Prostate gland (tissue), 2 donors: ENCODE results near the gene CTSW. TPM values are rescaled to one million over a fixed set of nuclear protein-coding genes. Genes with fewer than 3 reads are reported as not detected.

ENCODE experiments used
- DNase-seq: peaks from one replicate; pipeline ENCODE4 v3.0.0-alpha.2; 2019; ENCODE audit warnings: low spot score
- H3K27ac ChIP-seq, 2 donors: fragments of 200-600 bp; sonication (generic); 2 replicates each; pipeline ENCODE4 v1.5.1; 2017 to 2019
- H3K27me3 ChIP-seq: fragments of 200-600 bp; sonication (generic); replicated peaks from 2 replicates; pipeline ENCODE4 v1.5.1; 2019; ENCODE audit not compliant: insufficient read depth
- H3K36me3 ChIP-seq, 2 donors: fragments of 200-600 bp; sonication (generic); 1 replicate in 1 of 2; 2 replicates in 1 of 2; pipeline versions ENCODE4 v1.5.1 to v1.8.1; 2017 to 2019
- H3K4me1 ChIP-seq: fragments of 200-600 bp; sonication (generic); replicated peaks from 2 replicates; pipeline ENCODE4 v1.5.1; 2019
- H3K4me3 ChIP-seq, 2 donors: fragments of 200-600 bp; sonication (generic); 2 replicates each; pipeline ENCODE4 v1.5.1; 2017 to 2019
- H3K9me3 ChIP-seq: fragments of 200-600 bp; sonication (generic); 2 replicates; pipeline ENCODE4 v1.5.1; 2017
- POLR2A ChIP-seq: fragments of 450-650 bp; IDR thresholded peaks from one replicate; pipeline ENCODE4 v1.6.1; 2016; ENCODE audit warnings: antibody characterized with exemption, mild to moderate bottlenecking
- POLR2AphosphoS5 ChIP-seq: sonication (generic); formaldehyde crosslinking; IDR thresholded peaks from one replicate; pipeline ENCODE4 v1.6.1; 2017; ENCODE audit warnings: antibody characterized with exemption
- whole genome bisulfite sequencing: methylation state at CpG from one replicate; pipeline ENCODE4 v1.1.5; 2018; 5-methylcytosine and 5-hydroxymethylcytosine counted together
- intact Hi-C: fragments of 100-400 bp; cut with DNase I; formaldehyde crosslinking; loops from one replicate; pipeline ENCODE4 v1.14.2; 2022
- total RNA-seq, 2 donors: library from RNA; depleted of rRNA; stranded (reverse); fragments of >200 nt; gene quantifications; one replicate each; pipeline ENCODE4 v1.1.0, GENCODE V29; 2016
- TF ChIP-seq, protein P1 (sequence below), 4 experiments: fragments of 200-600 bp in 2 of 4; fragments of 450-650 bp in 2 of 4; sonication (generic) in 2 of 4; IDR thresholded peaks; 1 replicate in 3 of 4; 2 replicates in 1 of 4; pipeline ENCODE4 v1.5.1; 2016 to 2019; ENCODE audit warnings: antibody characterized with exemption in 4 of 4, mild to moderate bottlenecking in 2 of 4, moderate library complexity in 2 of 4

CTSW gene
- total RNA-seq, 2 donors from 2014 or later, result 1.3 to 1.8 TPM

DNA sequence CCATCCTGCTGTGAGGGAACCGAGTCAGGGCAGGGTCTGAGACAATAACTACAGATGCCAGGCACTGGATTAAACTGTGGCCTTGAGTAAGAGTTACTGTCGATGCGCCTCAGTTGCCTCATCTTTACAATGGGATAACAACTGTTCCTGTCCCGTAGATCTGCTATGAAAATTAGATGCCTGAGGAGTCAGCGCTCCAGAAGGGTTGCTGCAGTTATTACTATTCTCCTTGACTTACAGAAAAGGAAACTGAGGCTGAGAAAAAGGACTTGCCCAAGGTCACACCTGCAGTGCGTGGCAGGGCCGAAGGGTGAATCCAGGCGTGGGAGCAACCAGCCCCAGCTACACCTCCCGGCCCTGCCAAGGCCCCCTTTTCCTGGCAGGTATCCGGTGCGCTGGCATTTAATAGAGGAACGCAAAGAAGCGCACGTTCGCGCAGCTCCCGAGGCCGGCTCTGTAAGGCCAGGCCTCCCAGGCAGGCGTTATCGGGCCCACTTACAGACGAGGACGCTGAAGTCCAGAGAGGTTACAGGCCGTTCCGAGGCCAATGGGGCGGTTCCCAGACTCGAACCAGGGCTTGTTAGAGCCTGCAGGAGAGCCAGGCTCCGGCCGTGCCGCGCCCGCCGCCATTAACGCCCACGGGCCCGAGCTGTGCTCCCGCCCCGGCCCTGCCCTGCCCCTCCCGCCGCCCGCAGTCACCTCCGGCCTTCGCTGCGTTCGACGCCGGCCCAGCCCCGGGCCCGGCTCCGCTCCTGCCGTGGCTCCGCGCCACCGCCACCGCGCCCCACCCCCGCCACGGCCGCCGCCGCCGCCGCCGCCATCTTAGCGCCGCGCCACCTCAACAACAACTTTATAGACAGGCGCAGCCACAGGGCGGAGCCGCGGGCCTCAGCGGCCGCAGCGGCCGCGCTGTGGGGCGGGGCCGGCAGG is 38.8 kb downstream of the CTSW start, which contains the start of gene C11orf68:
TSS of gene C11orf68 (minus strand) at position 852 of the 930 bp plus-strand sequence. CDS start at position 821, 31 bp downstream.
- H3K4me3 ChIP-seq, result peak within 1 kb of the TSS; percentile 92 to 98
- peak within 1 kb of the TSS; percentile 89 to 92 for H3K27ac ChIP-seq
- peak; percentile 14 for TF ChIP-seq POLR2A
- no peak for TF ChIP-seq POLR2AphosphoS5
- TF ChIP-seq, protein P1, sequence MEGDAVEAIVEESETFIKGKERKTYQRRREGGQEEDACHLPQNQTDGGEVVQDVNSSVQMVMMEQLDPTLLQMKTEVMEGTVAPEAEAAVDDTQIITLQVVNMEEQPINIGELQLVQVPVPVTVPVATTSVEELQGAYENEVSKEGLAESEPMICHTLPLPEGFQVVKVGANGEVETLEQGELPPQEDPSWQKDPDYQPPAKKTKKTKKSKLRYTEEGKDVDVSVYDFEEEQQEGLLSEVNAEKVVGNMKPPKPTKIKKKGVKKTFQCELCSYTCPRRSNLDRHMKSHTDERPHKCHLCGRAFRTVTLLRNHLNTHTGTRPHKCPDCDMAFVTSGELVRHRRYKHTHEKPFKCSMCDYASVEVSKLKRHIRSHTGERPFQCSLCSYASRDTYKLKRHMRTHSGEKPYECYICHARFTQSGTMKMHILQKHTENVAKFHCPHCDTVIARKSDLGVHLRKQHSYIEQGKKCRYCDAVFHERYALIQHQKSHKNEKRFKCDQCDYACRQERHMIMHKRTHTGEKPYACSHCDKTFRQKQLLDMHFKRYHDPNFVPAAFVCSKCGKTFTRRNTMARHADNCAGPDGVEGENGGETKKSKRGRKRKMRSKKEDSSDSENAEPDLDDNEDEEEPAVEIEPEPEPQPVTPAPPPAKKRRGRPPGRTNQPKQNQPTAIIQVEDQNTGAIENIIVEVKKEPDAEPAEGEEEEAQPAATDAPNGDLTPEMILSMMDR (IDR thresholded peaks at IDR 0.05), result no peak
- H3K36me3 ChIP-seq, result no peaks in the 10 kb centered on the region
- DNase-seq, result no peak
- H3K27me3 ChIP-seq, result no peaks in the 10 kb centered on the region
- no peaks in the 10 kb centered on the region for H3K9me3 ChIP-seq
- intact Hi-C loops, result loop anchor here (1.0 to 10.0 kb wide), 4 partner anchors 28 to 346 kb away; partner anchors contain the start of genes CCDC85B, MUS81, RAB1B and SART1
- whole genome bisulfite sequencing, result 6% methylated on average over 49 of the region's 77 CpGs
- peaks cover 27% of the 10 kb centered on the region for H3K4me1 ChIP-seq

DNA sequence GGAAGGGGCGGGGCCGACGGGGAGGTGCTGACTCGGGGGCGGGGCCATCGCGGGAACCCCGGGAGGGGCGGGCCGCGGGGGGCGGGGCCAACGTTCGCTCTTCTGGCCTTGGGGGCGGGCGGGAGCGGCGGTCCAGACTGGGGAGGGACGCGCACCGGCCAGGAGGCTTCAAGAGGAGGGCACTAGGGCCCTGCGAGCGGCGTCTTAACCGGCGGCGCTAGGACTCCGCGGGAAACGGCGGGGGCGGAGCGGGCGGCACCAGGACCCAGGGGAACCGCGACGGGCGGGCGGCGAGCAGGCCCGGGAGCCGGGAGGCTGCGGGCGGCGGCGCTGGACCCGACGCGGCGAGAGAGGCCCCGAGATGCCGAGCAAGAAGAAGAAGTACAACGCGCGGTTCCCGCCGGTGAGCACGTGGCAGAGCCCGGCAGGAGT is 39.5 kb downstream of the CTSW start, which contains the start of gene DRAP1:
TSS of gene DRAP1 (plus strand) at position 286 of the 432 bp plus-strand sequence. CDS start at position 362, 76 bp downstream.
- Histone ChIP-seq H3K4me3 (peak within 1 kb of the TSS; percentile 92 to 98), H3K4me1 (peaks cover 27% of the 10 kb centered on the region), H3K27me3 (no peaks in the 10 kb centered on the region), H3K9me3 (no peaks in the 10 kb centered on the region), H3K27ac (peak within 1 kb of the TSS; percentile 89 to 92), H3K36me3 (no peaks in the 10 kb centered on the region)
- TF ChIP-seq, protein P1 (IDR thresholded peaks at IDR 0.05), result peak in 3 of 4 experiments; percentile 12 to 27 (median 12)
- TF ChIP-seq POLR2AphosphoS5 (peak; percentile 86), POLR2A (peak; percentile 71)
- intact Hi-C loops, result loop anchor here (1.0 to 10.0 kb wide), 3 partner anchors 43 to 346 kb away; partner anchors contain the start of genes MUS81, RAB1B and SART1
- DNase-seq, result peak; percentile 99
- WGBS, result under 1% methylated on average over 38 of the region's 59 CpGs

DNA sequence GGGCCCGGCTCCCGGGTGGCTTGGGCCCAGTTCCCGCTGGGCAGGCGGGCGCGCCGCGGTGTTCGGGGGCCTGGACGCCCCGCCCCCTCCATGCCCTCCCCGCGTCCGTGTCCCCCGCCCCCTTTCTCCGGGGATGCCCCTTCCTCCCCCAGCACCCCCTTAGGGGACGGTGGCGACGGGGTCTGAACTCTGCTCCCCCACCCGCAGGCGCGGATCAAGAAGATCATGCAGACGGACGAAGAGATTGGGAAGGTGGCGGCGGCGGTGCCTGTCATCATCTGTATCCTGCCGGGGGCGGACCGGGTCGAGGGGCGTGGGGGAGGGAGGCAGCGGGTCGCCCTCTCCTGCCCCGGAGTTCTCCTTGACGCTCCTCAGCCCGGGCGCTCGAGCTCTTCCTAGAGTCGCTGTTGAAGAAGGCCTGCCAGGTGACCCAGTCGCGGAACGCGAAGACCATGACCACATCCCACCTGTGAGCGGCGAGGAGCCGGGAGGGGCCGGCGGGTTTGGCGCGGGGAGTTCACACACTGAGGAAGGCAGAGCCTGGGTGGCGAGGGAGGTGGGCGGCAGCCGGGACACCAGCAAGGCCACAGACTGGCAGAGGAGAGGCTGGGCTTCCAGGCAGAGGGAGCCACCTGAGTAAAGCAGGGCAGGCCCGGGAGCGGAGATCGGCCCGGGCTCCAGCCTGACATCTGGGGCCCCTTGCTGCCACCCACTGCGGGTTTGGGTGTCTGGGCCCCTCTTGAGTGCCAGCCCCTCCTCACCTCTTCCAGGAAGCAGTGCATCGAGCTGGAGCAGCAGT is 40.1 kb downstream of the CTSW start:
- H3K27ac ChIP-seq, result peak overlapping the region; percentile 74 to 92
- no peak for TF ChIP-seq POLR2AphosphoS5
- TF ChIP-seq, protein P1 (IDR thresholded peaks at IDR 0.05), result peak in 1 of 4 experiments; percentile 11
- peak overlapping the region; percentile 92 to 98 for H3K4me3 ChIP-seq
- H3K27me3 ChIP-seq, result no peaks in the 10 kb centered on the region
- no peaks in the 10 kb centered on the region for H3K36me3 ChIP-seq
- H3K9me3 ChIP-seq, result no peaks in the 10 kb centered on the region
- WGBS, result under 1% methylated on average over 49 of the region's 60 CpGs
- no peak for DNase-seq
- intact Hi-C loops, result loop anchor here (1.0 to 10.0 kb wide), 3 partner anchors 43 to 345 kb away; partner anchors contain the start of genes MUS81, RAB1B and SART1
- peaks cover 27% of the 10 kb centered on the region for H3K4me1 ChIP-seq

DNA sequence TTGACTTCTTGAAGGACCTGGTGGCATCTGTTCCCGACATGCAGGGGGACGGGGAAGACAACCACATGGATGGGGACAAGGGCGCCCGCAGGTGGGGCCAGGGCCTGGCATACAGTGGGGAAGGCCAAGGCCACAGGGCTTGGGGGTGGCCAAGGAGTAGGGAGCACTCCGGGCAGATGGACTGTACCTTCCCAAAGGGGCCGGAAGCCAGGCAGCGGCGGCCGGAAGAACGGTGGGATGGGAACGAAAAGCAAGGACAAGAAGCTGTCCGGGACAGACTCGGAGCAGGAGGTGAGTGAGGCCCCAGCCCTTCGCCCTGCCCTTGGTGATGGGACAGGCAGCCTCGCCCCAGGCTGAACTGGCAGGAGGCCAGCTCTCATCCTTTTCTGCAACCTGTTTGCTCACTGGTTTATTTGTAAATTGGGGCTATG is 40.8 kb downstream of the CTSW start:
- no peaks in the 10 kb centered on the region for H3K27me3 ChIP-seq
- no peaks in the 10 kb centered on the region for H3K36me3 ChIP-seq
- intact Hi-C loops, result no loop called here
- 46% methylated on average over 15 of the region's 15 CpGs for WGBS
- H3K4me1 ChIP-seq, result peaks cover 24% of the 10 kb centered on the region
- no peak for DNase-seq
- H3K9me3 ChIP-seq, result no peaks in the 10 kb centered on the region
- H3K27ac ChIP-seq, result peak overlapping the region in 1 of 2 donors; percentile 74
- no peak for TF ChIP-seq POLR2AphosphoS5
- TF ChIP-seq, protein P1 (IDR thresholded peaks at IDR 0.05), result no peak
- TF ChIP-seq POLR2A, result no peak
- peak overlapping the region; percentile 92 to 98 for H3K4me3 ChIP-seq
